ENCODE data around the gene PPFIA3. TPM values are rescaled to one million over a fixed set of nuclear protein-coding genes. Genes with fewer than 3 reads are reported as not detected.
A peak's percentile ranks its signal among the peaks of the same experiment; 100 is the strongest.
"Not testable (repeated sequence)": the region's sequence is repeated elsewhere in the genome, so short reads cannot be mapped to it uniquely, and the experiment has no call there.

Gene PPFIA3
- total RNA-seq, 4 donors from 2014 or later, result 1.9 to 4.1 (median 3.0) TPM

- H3K36me3 ChIP-seq; H3K4me3 ChIP-seq; in situ Hi-C loops (cut with MboI; ENCODE audit: low sequenced_read_pairs in 4 of 4); H3K9me3 ChIP-seq; H3K27me3 ChIP-seq; ATAC-seq: not testable (repeated sequence)
- peak overlapping the region; percentile 85 to 95 (median 92) for H3K27ac ChIP-seq
- peak; percentile 66 to 85 for DNase-seq
- peaks cover 14 to 16% of the 10 kb centered on the region in 2 donors for H3K4me1 ChIP-seq
- TF ChIP-seq, protein P1, sequence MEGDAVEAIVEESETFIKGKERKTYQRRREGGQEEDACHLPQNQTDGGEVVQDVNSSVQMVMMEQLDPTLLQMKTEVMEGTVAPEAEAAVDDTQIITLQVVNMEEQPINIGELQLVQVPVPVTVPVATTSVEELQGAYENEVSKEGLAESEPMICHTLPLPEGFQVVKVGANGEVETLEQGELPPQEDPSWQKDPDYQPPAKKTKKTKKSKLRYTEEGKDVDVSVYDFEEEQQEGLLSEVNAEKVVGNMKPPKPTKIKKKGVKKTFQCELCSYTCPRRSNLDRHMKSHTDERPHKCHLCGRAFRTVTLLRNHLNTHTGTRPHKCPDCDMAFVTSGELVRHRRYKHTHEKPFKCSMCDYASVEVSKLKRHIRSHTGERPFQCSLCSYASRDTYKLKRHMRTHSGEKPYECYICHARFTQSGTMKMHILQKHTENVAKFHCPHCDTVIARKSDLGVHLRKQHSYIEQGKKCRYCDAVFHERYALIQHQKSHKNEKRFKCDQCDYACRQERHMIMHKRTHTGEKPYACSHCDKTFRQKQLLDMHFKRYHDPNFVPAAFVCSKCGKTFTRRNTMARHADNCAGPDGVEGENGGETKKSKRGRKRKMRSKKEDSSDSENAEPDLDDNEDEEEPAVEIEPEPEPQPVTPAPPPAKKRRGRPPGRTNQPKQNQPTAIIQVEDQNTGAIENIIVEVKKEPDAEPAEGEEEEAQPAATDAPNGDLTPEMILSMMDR (IDR thresholded peaks at IDR 0.05 in 4 of 5, conservative IDR thresholded peaks at IDR 0.05 in 1 of 5), result peak; percentile 67 to 84 (median 80)
- intact Hi-C loops (cut with DNase I; ENCODE audit: low total_unique reads), result loop anchor here (1.0 to 5.0 kb wide), 5 partner anchors 10 to 1963 kb away; partner anchors contain the start of genes GYS1, RUVBL2, SNRNP70 and ZC3H4
Observed at GRCh38 chr19:49074869-49075268, 44.5 kb upstream of the PPFIA3 start.

DNA sequence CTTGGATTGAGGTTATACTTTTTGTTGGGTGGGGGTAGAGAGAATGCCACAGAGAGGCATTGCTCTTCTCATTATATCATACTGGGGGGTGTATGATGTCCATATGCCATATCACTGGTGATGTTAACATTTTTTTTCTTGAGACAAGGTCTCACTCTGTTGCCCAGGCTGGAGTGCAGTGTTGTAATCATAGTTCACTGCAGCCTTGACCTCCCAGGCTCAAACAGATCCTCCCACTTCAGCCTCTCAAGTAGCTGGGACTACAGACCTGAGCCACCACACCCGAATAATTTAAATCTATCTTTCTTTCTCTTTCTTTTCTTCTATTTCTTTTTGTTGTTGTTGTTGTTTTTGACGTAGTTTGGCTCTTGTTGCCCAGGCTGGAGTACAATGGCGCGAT is 39.0 kb upstream of the PPFIA3 start:
- no peaks in the 10 kb centered on the region for H3K27me3 ChIP-seq
- no peak overlapping the region for H3K27ac ChIP-seq
- H3K9me3 ChIP-seq, result no peaks in the 10 kb centered on the region
- in situ Hi-C loops (cut with MboI; ENCODE audit: low sequenced_read_pairs in 4 of 4) (loop anchor here in 1 of 4 donors (10.0 kb wide), 1 partner anchor 124 kb away; no protein-coding TSS in a partner anchor), intact Hi-C loops (cut with DNase I; ENCODE audit: low total_unique reads) (no loop called here)
- DNase-seq, result no peak
- TF ChIP-seq, protein P1 (IDR thresholded peaks at IDR 0.05 in 4 of 5, conservative IDR thresholded peaks at IDR 0.05 in 1 of 5), result no peak
- TF ChIP-seq POLR2A (IDR thresholded peaks at IDR 0.05), result no peak
- H3K4me3 ChIP-seq, result no peak overlapping the region
- ATAC-seq, result no peak
- H3K4me1 ChIP-seq, result peaks cover 0 to 5% of the 10 kb centered on the region in 2 donors
- H3K36me3 ChIP-seq, result no peaks in the 10 kb centered on the region

DNA sequence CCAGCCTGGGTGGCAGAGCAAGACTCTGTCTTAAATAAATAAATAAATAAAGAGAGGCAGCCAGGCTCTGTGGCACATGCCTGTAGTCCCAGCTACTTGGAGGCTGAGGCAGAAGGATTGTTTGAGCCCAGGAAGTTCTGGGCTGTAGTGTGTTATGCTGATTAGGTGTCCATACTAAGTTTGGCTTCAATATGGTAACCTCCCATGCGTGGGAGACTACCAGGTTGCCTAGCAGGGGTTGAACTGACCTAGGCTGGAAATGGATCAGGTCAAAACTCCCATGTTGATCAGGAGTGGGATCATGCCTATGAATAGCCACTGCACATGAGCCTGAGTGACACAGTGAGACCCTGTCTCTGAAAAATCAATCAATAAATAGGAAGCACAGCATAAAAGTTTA is 38.1 kb upstream of the PPFIA3 start:
- H3K27ac ChIP-seq, result no peak overlapping the region
- DNase-seq (no peak), ATAC-seq (no peak)
- no peak for TF ChIP-seq POLR2A (IDR thresholded peaks at IDR 0.05)
- TF ChIP-seq, protein P1 (IDR thresholded peaks at IDR 0.05 in 4 of 5, conservative IDR thresholded peaks at IDR 0.05 in 1 of 5), result no peak
- peaks cover 3 to 10% of the 10 kb centered on the region in 2 donors for H3K4me1 ChIP-seq
- H3K9me3 ChIP-seq, result no peaks in the 10 kb centered on the region
- in situ Hi-C loops (cut with MboI; ENCODE audit: low sequenced_read_pairs in 4 of 4) (loop anchor here in 1 of 4 donors (10.0 kb wide), 1 partner anchor 124 kb away; no protein-coding TSS in a partner anchor), intact Hi-C loops (cut with DNase I; ENCODE audit: low total_unique reads) (no loop called here)
- no peaks in the 10 kb centered on the region for H3K36me3 ChIP-seq
- no peaks in the 10 kb centered on the region for H3K27me3 ChIP-seq
- H3K4me3 ChIP-seq, result no peak overlapping the region

GRCh38 chr19:49084206-49085019 is 34.9 kb upstream of the PPFIA3 start:
- in situ Hi-C loops (cut with MboI; ENCODE audit: low sequenced_read_pairs in 4 of 4), result loop anchor here in 1 of 4 donors (10.0 kb wide), 1 partner anchor 120 kb away; no protein-coding TSS in a partner anchor
- Histone ChIP-seq H3K27me3 (no peaks in the 10 kb centered on the region), H3K4me1 (peaks cover 18 to 26% of the 10 kb centered on the region in 2 donors), H3K27ac (peak overlapping the region; percentile 90 to 98 (median 92)), H3K36me3 (peaks cover 0 to 12% of the 10 kb centered on the region in 2 donors), H3K4me3 (peak overlapping the region; percentile 88 to 99 (median 92)), H3K9me3 (no peaks in the 10 kb centered on the region)
- intact Hi-C loops (cut with DNase I; ENCODE audit: low total_unique reads), result loop anchor here (1.0 kb wide), 1 partner anchor 9 kb away; no protein-coding TSS in a partner anchor
- TF ChIP-seq, protein P1 (IDR thresholded peaks at IDR 0.05 in 4 of 5, conservative IDR thresholded peaks at IDR 0.05 in 1 of 5), result no peak
- no peak for TF ChIP-seq POLR2A (IDR thresholded peaks at IDR 0.05)
- no peak for ATAC-seq
- DNase-seq, result no peak

Measured in gastrocnemius medialis (tissue), 4 donors.